Retina (tissue), 1 donor: ENCODE measurements around the gene ANKMY2.
A peak's percentile ranks its signal among the peaks of the same experiment; 100 is the strongest.

Experiments
- DNase-seq: peaks from one replicate; pipeline ENCODE4 v3.0.0-alpha.2; 2016

The ANKMY2 gene

GRCh38 chr7:16657656-16658279 is 12.2 kb upstream of the ANKMY2 start:
- no peak for DNase-seq

GRCh38 chr7:16656141-16656540 is 10.6 kb upstream of the ANKMY2 start:
- no peak for DNase-seq

GRCh38 chr7:16655394-16655793 is 9.8 kb upstream of the ANKMY2 start:
- DNase-seq = no peak

- DNase-seq = no peak
Observed at GRCh38 chr7:16652888-16653287, 7.3 kb upstream of the ANKMY2 start.

- no peak for DNase-seq
Observed at GRCh38 chr7:16652240-16652583, 6.7 kb upstream of the ANKMY2 start.

GRCh38 chr7:16651396-16652239 is 6.1 kb upstream of the ANKMY2 start:
- no peak for DNase-seq

- no peak for DNase-seq
Observed at GRCh38 chr7:16650266-16650665, 4.7 kb upstream of the ANKMY2 start.

GRCh38 chr7:16649196-16649595 is 3.6 kb upstream of the ANKMY2 start:
- DNase-seq = no peak

GRCh38 chr7:16648551-16648950 is 3.0 kb upstream of the ANKMY2 start:
- DNase-seq = no peak

GRCh38 chr7:16647435-16647960 is 1.9 kb upstream of the ANKMY2 start:
- DNase-seq = peak; percentile 12

- peak; percentile 70 for DNase-seq
Observed at GRCh38 chr7:16646472-16647072, 1.0 kb upstream of the ANKMY2 start.

- no peak for DNase-seq
Observed at GRCh38 chr7:16644636-16645592, 640 bp downstream of the ANKMY2 start.

- peak; percentile 16 for DNase-seq
Observed at GRCh38 chr7:16644157-16644556, 1.4 kb downstream of the ANKMY2 start.

GRCh38 chr7:16638282-16639280 is 7.0 kb downstream of the ANKMY2 start:
- no peak for DNase-seq

GRCh38 chr7:16637379-16637778 is 8.2 kb downstream of the ANKMY2 start:
- no peak for DNase-seq

GRCh38 chr7:16636555-16637101 is 8.9 kb downstream of the ANKMY2 start:
- DNase-seq = no peak

GRCh38 chr7:16634271-16634738 is 11.2 kb downstream of the ANKMY2 start:
- no peak for DNase-seq

GRCh38 chr7:16630654-16631053 is 14.9 kb downstream of the ANKMY2 start:
- no peak for DNase-seq

- DNase-seq = no peak
Observed at GRCh38 chr7:16627236-16627635, 18.3 kb downstream of the ANKMY2 start.

GRCh38 chr7:16626388-16626787 is 19.2 kb downstream of the ANKMY2 start:
- DNase-seq = no peak

- no peak for DNase-seq
Observed at GRCh38 chr7:16619979-16620408, 25.6 kb downstream of the ANKMY2 start.
